Measurements from ENCODE around the gene PEX16.

The PEX16 gene

DNA sequence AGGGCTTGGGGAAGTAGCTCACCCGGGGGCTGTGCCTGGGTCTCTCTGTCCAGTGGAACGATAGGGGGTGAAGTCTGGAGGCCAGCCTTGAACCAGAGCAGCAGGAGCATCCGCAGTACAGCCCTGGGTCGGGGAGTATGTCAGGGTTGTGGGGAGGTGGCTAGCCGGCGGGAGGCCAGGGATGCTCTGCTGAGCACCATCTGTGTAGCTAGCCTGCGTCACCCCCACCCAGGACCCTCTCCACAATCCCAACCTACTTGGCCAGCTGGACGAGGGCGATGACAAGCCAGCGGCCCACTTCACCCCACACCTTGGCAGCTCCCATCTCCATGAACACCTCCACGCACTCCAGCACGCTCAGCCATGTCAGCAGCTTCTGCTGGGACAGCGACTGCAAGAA lies 2.2 kb downstream of the PEX16 start:
- TF ChIP-seq, protein P1, sequence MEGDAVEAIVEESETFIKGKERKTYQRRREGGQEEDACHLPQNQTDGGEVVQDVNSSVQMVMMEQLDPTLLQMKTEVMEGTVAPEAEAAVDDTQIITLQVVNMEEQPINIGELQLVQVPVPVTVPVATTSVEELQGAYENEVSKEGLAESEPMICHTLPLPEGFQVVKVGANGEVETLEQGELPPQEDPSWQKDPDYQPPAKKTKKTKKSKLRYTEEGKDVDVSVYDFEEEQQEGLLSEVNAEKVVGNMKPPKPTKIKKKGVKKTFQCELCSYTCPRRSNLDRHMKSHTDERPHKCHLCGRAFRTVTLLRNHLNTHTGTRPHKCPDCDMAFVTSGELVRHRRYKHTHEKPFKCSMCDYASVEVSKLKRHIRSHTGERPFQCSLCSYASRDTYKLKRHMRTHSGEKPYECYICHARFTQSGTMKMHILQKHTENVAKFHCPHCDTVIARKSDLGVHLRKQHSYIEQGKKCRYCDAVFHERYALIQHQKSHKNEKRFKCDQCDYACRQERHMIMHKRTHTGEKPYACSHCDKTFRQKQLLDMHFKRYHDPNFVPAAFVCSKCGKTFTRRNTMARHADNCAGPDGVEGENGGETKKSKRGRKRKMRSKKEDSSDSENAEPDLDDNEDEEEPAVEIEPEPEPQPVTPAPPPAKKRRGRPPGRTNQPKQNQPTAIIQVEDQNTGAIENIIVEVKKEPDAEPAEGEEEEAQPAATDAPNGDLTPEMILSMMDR (IDR thresholded peaks at IDR 0.05; ENCODE audit: extremely low read depth, missing control alignments), result no peak

DNA sequence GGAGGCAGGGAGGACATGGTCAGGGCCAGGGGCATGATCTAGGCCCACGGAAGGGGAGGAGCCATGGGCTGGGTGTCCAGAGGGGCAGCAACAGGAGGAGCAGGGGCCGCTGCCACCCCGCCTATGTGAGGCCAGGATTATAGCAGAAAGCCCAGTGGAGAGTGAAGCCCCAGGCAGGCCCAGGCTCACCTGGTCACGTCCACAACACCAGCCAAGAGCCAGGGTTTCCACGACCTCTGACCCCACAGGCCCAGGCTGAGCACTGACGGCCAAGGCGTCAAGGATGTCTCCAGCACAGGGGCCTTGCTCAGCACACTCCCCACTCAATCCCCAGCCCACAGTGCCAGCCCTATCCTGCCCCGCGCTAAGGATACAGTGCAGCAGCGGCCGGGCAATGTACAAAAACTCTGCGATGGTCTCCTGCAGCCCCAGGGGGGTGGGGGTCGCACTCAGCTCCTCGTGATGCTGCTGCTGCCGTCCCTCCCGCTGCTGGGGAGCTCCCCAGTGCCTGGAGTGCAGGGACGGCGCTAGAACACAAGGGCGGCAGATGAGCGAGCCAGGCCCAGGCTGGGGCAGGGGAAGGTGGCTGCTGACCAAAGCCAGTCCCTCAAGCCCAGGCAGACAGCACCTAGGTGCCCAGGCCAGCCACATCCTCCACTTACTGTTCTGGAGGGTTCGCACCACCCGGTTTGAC lies 3.6 kb downstream of the PEX16 start:
- TF ChIP-seq, protein P1 (IDR thresholded peaks at IDR 0.05; ENCODE audit: extremely low read depth, missing control alignments), result no peak
- DNase-seq (ENCODE audit: low spot score), result no peak

More for the DNA sequence above, 2.2 kb downstream of the PEX16 start:
- DNase-seq (ENCODE audit: low spot score), result no peak

DNA sequence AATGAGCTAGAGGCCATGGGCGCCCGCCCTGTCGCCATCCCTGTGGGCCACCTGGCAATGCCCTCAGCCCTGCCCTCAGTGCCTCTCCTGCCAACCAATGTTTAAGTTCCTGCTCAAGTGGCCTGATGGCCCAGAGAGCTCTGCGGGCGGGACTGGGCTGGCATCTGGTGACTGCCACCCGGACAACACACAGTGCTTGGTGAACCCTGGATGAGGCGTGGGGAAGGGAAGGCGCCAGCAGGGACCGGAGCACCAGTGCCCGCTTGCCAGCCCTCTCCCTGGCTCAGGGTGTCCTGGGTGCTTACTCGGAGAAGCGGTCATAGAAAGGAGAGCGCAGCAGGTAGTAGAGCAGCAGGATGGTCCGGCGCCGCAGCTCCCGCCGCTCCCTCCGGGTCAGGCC lies 4.2 kb downstream of the PEX16 start:
- TF ChIP-seq, protein P1 (IDR thresholded peaks at IDR 0.05; ENCODE audit: extremely low read depth, missing control alignments), result no peak

DNA sequence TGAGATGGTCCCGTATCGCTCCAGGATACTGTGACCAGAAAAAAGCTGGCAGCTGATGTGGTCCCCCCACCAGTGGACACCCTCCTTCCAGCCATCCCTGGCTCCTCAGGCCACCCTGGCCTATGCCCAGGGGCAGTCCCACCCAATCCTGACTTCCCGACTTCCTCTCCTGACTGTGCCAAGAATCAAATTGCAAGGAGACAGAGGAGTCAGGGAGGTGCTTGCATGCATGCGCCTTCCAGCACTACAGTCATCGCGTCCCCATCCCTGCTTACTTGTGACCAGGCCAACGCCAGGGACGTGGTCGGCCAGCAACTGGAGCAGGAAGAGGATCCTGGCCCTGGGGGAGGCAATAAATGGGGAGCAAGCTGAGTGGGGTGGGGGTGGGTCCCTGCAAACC lies 7.1 kb downstream of the PEX16 start:
- TF ChIP-seq, protein P1 (IDR thresholded peaks at IDR 0.05; ENCODE audit: extremely low read depth, missing control alignments), result no peak
- no peak for DNase-seq (ENCODE audit: low spot score)

More for the DNA sequence above, 4.2 kb downstream of the PEX16 start:
- no peak for DNase-seq (ENCODE audit: low spot score)

DNA sequence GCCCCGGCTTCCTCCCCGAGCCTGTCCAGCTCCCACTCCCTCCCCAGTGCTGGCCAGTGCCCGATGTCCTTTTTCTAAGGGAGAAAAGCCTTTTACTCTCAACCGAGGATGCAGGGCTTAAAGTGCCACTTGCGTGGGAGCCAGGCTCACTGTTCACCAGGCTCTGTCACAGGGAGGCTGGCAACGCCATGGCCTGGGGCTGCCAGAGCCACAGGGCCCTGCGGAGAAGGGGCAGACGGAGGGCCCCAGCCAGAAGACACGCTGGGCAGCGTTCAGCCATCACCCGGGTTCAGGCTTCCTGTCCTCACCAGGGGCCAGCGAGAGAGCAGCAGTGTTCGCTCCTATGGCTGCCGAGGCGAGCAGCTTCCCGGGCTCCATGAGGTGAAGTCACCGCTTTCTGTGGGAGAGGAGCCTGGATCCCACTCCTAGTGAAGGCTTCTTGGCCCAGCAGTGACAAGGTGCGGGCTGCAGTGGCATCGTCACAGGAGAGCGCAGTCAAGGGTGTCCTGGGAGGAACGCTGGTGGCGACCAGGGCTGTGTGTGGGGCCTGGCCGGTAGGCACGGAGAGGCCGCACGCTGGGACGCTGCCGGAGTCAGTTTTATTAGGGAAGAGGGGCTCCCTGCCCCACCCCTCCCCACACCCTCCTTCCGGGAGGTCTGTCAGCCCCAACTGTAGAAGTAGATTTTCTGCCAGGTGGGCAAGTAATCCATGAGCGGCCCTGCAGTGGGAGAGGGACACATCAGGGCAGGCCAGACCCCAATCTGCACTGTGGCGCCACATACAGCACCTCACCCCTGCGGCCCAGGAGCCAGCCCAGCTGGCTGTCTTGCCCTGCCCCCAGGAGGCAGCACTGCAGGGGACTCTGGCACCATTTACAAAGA lies 7.8 kb downstream of the PEX16 start:
- TF ChIP-seq, protein P1 (IDR thresholded peaks at IDR 0.05; ENCODE audit: extremely low read depth, missing control alignments), result no peak
- no peak for DNase-seq (ENCODE audit: low spot score)

DNA sequence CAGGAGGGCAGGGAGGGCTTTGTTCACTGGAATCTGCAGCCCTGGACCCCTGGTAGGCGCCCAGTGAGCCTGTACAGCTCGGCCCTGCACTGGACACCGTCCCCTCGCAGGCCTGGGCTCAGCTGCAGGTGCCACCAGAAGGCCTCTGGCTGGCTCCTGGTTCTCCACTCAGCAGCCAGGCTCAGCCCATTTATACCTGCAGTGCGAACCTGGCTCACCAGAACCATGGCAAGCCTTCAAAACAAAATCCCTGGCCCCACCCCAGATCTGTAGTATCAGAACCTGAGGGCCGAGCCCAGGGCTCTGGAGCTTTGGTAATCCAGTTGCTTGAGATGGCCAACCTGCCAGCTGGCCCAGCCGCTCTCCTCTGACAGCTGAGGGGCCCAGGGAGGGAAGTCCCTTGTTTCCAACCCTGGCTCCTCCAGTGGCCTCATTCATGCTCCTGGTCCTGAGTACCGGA lies 9.7 kb downstream of the PEX16 start:
- TF ChIP-seq, protein P1 (IDR thresholded peaks at IDR 0.05; ENCODE audit: extremely low read depth, missing control alignments), result no peak
- no peak for DNase-seq (ENCODE audit: low spot score)
